NCI-H2029 treated with DMSO at 0.1 percent for 48 hours (cell line): ENCODE results near the gene RAG2.

ENCODE experiments used
- DNase-seq: peaks from one replicate; lab custom pipeline; 2025; lab: John Stamatoyannopoulos, UW

The RAG2 gene

DNA sequence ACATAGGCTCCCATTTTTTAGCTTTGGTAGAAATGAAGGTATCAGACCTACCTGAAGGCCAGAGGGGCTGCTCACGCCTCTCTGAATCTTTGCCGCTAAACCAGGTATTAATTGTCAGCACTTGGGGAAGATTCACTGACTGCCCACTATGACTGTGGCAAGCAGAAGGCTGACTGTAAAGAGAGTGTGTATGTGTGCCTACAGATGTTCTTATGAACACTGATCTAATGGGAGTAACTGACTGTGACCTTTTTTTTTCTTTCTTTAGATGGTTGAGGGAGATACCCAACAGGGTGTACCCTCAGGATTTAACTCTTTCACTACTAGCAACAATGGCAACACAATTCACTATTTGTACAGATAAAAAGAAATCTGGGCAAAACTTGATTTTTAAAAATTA lies at the start of gene RAG2:
RAG2 (minus strand) TSS at position 186 of the 400 bp plus-strand sequence. CDS start 4,068 bp downstream, outside the sequence.
- no peak for DNase-seq

DNA sequence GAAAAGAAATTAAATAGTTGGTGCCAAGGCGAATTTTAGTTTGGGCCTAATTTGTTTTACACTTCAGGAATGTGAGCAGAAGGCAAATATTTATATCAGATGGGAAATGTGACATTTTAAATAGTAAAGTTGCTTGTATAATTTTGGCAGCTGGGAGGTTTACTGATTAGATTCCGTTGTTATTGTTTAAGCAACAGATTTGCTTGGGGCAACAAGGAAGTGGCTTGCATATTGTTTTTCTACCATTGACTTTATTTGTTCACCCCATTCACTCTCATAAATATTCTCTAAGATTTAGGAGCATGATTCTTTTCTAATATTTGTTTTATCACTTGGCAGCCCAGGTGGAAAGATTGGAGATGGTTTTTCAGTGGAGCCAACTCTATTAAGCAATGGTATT lies 40.5 kb upstream of the RAG2 start:
- DNase-seq, result no peak

DNA sequence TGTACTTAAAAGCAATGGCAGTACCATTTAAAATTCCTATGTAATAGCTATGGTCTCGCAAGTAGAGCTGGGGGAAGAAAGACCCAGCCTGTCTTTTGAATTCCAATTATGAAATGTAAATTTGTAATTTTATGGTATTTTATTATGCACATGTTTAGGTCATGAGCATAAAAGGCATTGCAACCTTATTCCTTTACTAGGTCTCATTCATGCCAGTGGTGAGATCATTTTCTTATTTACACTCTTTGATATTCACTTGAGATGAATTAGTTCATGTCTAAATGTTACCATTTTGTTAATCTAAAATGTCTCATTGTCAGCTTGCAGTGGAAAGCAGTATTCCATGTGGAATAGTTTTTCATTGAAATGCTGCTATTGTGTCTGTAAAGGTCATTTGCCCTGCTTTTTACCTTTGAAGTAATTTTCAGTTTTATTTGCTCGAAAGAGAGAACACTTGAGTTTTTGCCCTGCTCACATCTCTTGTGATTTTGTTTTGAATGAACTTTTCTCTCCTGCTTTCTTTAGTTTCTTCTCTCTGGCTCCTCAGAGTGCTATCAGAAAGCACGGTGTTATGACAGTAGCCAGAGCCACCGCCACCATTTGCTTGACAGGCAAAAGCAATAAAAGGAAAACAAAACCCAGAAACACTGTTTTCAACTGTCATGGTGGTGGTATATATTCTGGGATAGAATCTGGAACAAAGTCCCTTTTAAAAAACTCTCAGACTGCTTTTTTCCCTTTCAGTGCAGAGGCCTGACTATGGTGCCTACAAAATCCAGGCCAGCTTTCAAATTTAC lies 37.2 kb upstream of the RAG2 start:
- DNase-seq, result no peak

DNA sequence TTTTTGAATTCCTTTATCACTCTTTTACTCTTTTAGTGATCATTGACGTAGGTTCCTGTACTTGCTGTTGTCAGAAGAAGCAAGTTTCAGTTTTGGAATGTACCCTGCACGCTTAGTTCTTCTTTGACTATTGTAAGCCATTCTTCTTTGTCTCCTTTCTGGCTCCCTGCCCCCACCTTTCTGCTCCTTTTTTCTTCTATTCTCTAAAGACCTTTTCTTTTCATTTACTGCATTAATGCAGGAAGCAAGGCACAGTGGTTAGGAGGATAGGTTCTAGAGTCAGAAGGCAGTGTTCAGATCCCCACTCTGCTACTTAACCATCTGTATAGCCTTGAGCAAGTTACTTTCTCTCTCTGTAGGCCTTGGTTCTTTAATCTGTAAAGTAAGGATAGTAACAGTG lies 33.7 kb upstream of the RAG2 start:
- no peak for DNase-seq

DNA sequence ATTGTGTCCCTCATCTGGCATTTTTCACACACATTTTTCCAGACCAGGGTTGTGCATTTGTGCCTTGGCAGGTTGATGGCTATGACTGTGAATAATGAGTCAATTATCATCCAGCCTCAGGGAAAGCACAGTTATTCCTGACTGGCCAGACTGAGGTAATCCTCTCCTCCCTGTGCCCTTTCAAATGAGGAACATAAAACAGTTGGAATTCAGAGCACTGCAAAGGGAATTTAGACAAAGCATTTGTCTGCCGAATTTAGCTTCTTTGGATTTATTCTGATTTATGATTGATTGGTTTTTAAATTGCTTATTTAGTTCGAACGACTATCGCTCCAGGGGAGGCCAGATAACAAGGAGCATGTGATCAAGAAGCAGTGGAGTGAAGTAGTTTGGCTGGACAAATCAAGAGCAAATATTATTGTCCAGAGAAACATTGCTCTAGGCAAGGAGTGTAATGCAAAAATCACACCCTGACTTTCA lies 30.8 kb upstream of the RAG2 start:
- DNase-seq, result no peak

DNA sequence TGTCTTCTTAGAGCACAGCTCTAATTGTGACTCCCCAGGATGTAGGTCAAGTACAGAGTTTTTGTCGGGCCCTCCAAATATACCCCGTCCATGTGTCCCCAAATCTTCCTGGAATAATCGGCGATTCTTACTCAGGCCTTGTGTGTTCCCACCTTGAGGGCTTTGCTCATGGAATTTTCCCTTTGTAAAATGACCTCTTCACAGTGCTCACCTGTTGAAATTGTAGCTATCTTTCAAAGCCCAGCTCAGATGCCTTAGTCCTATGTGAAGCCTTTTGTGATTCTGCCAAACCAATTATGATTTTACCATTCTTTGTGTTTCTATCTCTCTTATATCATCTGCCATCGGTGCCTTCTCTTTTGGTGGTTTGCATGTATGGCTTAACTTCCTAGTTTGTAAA lies 30.1 kb upstream of the RAG2 start:
- no peak for DNase-seq

DNA sequence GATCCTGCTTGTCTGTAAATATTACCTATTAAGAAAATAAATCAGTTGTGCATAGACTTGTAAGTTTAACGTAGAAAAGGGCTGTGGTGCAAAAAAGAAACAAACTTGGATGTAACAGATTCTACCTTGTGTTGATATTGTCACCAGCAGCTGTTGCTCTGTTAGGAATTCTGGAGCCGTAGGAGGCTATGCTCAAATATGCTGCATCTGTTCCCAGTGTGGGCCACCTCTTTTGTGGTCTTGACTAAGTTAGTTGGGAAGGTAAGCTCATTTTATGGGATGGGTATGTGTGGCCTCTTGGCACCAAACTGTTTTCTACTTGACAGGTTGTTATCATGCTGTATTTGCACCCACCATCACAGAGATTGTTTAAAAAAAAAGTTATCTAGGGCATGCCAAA lies 29.4 kb upstream of the RAG2 start:
- no peak for DNase-seq

DNA sequence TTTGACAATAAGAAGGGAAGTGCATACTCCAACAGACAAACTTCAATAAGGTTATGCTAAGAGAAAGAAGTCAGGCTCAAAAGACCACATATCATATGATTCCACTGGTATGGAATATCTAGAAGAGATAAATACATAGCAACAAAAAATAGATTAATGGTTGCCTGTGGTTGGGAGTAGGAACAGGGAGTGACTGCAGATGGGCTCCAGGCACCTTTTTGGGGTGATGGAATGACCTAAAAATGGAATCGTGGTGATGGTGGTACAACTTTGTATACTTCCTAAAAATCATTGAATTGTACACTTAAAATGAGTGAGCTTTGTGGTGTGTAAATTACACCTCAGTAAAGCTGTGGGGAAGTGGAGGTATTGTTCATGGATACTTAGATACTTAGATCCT lies 29.0 kb upstream of the RAG2 start:
- DNase-seq, result no peak

DNA sequence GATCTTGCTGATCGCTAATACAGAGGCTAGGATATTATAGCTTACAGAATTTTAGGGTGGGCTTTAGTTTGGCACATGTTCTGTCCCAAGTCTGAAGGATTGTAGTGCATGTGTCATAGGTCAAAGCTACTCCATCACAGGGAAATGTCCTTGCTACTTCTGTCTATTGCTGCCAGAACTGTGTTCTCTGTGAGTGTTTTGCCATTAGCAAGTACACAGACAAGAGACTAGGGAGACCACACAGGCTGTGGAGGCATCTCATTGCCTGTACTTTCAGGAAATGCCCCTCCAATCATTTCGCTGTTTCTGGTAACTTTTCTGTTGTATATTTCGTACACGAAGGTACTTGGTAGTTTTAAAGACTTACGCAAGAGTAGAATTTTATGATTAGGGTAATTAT lies 25.5 kb upstream of the RAG2 start:
- DNase-seq, result no peak

DNA sequence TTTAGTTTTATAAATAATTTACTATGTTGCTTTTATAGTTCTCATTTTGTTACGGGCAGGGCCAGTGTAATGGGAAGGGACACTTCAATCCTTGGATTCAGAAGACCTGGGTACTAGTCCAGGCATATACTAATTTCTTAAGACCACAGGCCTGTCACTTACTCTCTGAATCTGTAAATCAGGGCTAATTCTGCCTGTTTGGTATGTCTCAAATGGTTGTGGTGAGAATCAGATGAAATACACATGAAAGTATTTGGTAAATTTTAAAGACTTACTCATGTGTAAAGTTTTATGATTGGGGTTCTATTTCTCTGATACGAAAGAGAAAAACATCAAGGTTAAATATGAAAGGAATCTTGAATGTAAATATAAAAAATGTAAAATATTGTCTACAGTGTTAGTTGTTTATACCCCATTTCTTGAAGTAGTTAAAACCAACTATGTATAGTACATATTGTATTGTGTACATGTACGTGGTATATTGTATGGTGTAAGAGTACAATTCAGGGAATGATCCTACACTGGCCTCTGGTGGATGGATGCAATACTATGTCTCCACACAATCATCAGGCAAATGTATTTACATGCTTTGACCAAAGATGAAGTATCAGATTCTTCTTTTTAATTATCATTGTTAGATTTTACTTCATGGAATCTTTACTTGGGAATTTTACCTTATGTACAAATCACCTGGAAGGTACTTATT lies 24.5 kb upstream of the RAG2 start:
- DNase-seq, result no peak

DNA sequence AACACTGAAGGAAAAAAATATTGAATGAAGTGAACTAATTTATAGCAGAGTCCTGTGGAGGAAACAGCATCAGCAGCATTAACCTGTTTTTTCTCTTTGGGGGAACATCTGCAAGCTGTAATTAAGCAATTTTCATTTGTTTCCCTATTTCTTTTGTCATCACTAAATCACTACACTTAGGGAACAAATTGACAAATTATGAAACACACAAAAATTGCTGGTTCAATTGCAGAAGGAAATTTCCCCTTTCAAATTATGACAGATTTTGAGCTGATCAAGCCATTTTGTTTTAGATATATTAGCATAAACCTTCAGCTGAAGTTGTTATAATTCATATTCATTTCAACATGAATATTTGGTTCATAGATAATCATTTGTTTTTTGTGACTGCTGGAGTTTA lies 22.2 kb upstream of the RAG2 start:
- DNase-seq, result no peak

DNA sequence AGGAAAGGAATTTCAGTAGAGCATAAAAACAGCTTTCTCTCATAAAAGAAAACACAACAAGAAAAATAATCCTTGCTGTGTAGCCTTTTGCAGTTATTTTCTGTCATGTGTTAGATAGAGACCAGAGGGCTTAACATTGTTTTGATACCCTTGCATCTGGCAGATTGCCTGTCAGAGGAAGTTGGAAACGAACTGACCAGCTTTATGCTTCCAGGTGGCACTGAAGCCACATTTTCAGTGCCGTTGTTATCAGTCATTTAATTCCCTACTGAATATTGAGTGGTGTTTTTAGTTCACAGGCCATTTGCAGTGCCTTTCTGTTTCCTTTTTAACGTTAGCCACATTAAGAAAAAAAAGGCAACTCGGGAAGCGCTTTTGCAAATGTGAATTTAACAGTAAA lies 21.5 kb upstream of the RAG2 start:
- DNase-seq, result no peak

DNA sequence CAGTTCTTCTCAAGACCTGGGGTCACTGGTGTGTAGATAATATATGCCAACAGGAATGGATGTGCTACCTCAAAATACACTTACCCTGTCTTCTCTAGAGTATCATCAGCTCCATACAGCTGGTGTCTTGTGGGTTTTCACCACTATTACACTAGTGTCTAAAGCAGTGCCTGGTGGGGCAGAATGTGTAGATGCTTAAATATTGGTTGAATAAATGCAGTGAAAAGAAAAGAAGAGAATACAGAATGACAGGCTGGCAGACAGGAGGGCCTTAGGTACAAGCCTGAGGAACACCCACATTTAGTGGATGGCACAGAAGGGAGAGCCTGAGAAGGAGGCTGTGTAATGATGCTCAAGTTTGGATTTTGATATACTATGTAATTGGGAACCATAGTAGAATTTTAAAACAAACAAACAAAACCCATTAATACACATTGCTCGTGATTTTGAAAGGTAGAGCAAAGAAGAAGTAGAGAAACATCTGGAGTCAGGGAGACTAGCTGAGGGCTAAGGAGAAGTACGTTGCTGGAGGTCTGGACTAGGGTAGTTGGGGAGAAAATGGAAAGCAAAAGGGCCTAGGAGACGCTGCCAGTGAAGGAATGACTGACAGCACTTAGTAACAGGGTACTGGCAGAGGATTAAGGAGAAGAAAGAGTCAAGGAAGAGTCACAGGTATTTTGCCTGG lies 20.5 kb upstream of the RAG2 start:
- DNase-seq, result no peak

DNA sequence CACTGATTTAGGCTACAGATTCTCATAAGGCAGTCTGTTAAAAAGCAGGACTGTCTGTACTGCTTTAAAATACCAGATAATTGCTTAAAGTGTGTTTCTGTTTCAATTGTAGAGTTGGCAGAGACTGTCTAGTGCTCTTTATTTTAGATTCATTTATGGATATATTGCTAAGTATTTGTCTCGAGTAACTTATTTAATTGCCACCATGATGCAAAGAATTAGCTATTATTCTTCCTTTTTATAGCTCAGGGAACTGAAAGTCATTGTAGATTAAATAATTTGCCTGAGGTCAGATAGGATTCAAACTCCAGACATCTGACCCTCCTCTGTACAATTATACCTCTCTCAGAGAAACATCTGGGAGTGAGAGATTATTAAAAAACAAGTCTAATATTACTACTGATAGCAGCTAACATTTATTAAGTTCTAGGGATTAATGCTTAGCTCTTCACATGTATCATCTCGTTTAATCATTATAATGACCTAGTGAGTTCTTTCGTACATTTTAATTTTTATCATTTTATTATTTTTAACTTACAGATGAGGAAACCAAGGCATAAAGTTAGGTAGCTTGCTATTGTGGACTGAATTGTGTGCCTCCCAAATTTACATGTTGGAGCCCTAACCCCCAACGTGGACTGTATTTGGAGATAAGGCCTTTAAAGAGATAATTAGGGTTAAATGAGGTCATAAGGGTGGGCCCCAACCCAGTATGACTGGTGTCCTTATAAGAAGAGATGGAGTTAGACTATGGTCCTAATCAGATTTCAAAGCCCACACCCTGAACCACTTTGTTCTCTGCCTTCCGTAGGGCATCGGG lies 19.7 kb upstream of the RAG2 start:
- DNase-seq, result no peak

DNA sequence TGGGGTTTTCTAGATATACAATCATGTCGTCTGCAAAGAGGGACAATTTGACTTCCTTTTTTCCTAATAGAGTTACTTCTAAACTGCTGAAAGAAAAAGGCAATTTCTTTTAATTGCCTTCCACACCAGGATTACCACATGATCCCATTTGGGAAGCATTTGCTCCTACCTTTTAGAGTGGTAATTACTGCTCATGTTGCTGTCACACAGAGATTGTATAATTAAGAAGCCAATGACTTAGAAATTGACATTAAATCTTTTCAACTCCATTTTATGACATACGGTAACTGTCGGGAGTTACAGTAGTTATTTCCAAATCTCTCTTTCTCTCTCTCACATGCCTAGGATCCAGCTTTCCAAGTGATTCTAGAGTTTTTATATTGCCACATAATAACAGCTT lies 17.8 kb upstream of the RAG2 start:
- no peak for DNase-seq

DNA sequence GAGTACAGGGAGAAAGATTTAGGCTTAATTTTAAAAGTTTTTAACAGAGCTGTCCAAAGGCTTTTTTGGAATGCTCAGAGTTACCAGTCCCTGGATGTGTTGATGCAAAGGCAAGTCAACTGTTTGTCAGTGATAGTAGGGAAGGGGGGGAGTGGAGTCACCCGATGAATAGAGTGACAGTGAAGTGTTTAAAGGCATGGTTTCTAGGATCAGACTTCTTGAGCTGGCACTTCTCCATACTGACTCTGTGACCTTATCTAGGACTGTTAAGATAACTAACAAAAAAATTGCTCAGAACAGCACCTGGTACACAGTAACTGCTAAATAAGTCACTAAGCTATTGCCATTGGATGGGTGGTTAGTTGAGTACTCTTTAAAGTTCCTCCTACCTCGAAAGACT lies 11.3 kb upstream of the RAG2 start:
- DNase-seq, result no peak

DNA sequence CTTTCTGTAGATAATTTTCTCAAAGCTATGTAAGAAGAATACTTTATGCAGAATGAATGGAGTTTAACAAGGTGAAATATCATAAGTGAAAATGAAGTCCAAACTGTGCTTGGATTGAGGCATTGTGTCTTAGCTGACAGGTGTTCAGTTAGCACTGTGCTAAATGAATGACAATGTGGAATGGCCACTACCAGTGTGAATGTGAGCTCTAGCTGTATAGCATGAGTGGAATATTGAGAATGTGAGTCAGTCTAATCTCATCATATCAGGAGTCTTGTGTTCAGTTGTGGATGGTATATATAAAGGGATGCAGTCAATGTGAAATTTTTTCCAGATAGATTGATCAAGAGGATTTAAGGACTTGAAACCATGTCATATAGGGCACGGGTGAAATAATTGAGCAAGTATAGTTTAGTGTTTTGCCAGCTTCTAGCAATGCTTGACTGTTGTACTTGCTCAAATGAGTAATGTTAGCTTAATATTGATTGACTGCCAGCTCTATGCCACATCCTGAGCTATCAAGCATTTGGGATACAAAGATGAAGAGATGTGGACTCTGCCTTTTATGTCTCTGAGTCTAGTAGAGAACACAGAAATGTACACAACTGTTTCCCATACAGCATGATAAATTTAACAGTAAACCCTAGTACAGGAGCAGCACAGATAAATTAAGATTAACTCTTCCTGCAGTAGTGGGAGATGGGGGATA lies 10.6 kb upstream of the RAG2 start:
- DNase-seq, result no peak

DNA sequence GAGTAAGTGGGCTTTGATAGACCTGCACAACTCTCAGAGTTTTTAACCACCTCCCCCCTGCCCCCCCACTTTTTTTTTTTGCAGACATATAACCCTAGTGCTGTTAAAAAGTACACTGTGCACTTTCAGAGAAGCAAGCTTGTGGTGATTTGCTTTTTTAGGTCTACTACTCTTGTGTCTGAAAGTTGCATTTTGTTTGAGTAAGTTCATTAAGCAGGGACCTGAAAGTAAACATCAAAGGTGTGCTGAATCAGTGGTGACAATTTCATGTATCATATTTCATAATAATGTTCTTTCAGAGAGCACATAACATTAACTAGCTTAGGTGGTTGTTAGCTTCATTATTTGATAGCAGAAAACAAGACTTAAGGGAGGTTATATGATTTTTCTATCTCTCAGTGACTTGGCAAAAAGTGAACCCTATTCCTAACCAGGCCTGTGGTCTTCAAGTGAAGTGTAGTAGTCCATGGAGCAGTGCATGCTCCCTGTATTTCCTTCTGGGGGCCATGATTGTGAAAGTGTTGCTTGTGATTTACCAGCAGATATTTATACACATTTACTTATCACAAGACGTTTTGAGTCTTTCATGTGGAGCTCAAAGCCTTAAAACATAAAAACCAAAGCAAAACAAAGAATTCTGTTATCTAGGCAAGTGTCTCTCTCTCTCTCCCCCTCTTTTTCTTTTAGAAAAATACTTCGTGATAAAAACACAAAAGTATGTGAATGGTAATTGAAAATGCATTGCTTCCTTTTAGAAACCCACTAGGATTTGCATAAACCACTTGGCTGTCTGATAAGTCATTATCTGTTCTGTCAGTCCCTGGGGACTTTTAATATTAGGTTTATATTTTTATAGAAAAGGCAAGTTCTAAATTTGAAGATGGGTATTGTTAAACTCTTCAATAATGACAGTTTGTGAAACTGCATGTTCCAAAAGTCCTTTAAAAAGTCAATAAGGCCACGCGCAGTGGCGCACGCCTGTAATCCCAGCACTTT lies 7.5 kb upstream of the RAG2 start:
- no peak for DNase-seq

DNA sequence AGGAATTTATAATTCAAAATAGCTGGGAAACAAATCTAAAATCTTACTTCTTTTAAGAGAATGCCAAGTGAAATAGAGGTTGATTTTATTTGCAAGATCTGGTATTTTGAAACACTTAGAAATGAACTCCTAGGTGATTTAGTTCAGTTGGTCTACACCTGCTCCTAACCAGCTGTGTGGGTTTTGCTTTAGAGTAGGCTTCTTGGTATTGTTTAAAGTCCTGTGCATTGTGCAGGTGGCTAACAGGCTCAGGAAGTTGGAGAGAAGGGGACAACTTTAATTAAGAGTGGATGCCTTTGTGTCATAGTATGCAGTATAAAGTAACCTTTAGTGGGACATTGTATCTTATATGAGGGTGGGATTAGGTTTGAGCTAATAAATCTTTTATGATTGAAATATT lies 4.1 kb upstream of the RAG2 start:
- no peak for DNase-seq

DNA sequence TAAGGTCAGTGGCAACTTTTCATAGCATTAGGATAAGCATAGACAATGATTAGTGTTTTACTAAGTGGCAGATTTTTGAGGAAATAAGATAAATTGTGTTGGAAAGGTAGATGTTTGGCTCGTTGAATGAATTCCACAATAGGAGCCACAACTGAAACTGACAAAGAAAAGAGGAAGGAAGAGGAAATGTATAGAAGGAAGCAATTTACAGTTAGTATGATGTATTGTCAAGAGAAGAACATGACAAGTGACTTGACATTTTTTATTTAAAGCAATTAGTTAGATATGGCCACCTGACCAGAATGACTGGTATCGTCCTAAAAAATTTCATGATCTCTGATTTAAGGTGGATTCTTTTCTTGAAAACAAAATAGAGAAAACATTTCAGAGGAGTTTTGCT lies 3.1 kb upstream of the RAG2 start:
- no peak for DNase-seq
